Skeletal muscle tissue (tissue), 4 donors: Measurements from ENCODE around the gene L3MBTL1. TPM values are rescaled to one million over a fixed set of nuclear protein-coding genes. Genes with fewer than 3 reads are reported as not detected.

Source experiments
- H3K27ac ChIP-seq: one replicate; pipeline ENCODE4 v1.7.0; 2013; ENCODE audit warnings: mild to moderate bottlenecking, low read depth, low read length, inconsistent platforms
- H3K27me3 ChIP-seq, 3 donors: one replicate each; pipeline ENCODE4 v1.7.0; 2013; ENCODE audit warnings: low read length in 3 of 3; ENCODE audit not compliant: control insufficient read depth in 3 of 3, insufficient read depth in 3 of 3
- H3K36me3 ChIP-seq, 3 donors: one replicate each; pipeline ENCODE4 v1.7.0; 2013; ENCODE audit warnings: low read length in 3 of 3; ENCODE audit not compliant: control insufficient read depth in 3 of 3, insufficient read depth in 3 of 3
- H3K4me1 ChIP-seq, 3 donors: one replicate each; pipeline ENCODE4 v1.7.0; 2013; ENCODE audit warnings: low read length in 3 of 3, mild to moderate bottlenecking in 3 of 3; ENCODE audit not compliant: control insufficient read depth in 3 of 3, insufficient read depth in 3 of 3
- H3K4me3 ChIP-seq, 3 donors: one replicate each; pipeline ENCODE4 v1.7.0; 2013; ENCODE audit warnings: low read length in 3 of 3
- H3K9ac ChIP-seq, 3 donors: one replicate each; pipeline ENCODE4 v1.7.0; 2013; ENCODE audit warnings: low read length in 3 of 3, mild to moderate bottlenecking in 3 of 3, moderate library complexity in 2 of 3, low read depth in 1 of 3
- H3K9me3 ChIP-seq, 3 donors: one replicate each; pipeline ENCODE4 v1.7.0; 2013; ENCODE audit warnings: low read length in 3 of 3; ENCODE audit not compliant: control insufficient read depth in 3 of 3
- total RNA-seq: library from RNA; depleted of rRNA; stranded (reverse); fragments of >200 nt; gene quantifications from one replicate; pipeline ENCODE4 v1.2.3, GENCODE V29; 2014
- donor health status: Osteomylitis.

L3MBTL1 gene
- total RNA-seq, result 7.8 TPM

DNA sequence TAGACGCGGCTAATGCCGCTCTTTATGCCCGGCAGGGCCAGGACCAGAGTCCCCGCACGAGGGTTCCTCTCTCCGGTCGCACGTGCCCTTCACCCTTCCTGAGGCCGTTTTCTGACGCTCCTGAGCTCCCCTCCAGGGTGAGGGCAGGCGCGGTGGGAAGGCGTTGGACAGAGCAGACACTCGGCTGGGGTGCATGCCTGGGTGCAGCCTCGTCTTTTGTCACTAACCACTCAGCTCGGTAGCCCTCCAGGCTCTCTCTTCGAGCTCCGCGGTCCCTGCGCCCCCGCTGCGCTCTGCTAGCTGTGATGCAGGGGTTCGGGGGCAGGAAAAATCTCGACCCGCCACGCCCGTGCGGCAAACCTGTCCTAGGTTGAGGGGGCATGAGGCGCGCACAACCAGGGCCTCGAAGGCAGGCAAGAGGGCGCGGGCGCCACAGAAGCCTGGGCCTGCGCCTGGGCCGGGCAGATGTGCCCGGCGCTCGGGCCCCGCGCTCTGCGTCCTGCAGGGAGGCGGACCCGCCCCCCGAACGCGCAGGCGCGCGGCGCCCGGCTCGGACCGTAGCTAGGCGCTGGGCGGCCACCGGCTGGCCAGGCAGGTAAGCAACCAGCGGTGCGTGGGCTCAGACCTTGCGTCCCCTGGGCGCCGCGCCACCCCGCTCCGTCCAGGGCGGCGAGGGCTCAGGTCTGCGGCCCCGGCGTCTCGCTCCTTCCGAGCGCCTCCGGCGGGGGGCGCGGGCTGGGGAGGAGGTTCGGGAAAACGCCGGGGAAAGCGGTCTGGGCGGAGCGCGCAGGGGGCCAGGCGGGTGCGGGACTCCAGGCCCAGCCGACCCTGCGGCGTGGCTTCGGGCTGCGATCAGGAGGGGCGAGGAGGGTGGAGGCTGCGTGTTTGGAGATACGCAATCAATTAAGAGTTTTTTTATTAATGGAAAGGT, at the start of gene L3MBTL1:
L3MBTL1 (plus strand) TSS at position 548 of the 931 bp plus-strand sequence. CDS start 5,807 bp downstream, outside the sequence.
- Histone ChIP-seq H3K4me1 (peaks cover 0 to 5% (median 5%) of the 10 kb centered on the region in 3 donors), H3K9ac (peak within 1 kb of the TSS in 1 of 3 donors; percentile 25), H3K27ac (no peak within 1 kb of the TSS), H3K27me3 (peaks cover 14 to 25% (median 24%) of the 10 kb centered on the region in 3 donors), H3K4me3 (peak within 1 kb of the TSS; percentile 23 to 67 (median 60)), H3K36me3 (no peaks in the 10 kb centered on the region), H3K9me3 (no peaks in the 10 kb centered on the region)

DNA sequence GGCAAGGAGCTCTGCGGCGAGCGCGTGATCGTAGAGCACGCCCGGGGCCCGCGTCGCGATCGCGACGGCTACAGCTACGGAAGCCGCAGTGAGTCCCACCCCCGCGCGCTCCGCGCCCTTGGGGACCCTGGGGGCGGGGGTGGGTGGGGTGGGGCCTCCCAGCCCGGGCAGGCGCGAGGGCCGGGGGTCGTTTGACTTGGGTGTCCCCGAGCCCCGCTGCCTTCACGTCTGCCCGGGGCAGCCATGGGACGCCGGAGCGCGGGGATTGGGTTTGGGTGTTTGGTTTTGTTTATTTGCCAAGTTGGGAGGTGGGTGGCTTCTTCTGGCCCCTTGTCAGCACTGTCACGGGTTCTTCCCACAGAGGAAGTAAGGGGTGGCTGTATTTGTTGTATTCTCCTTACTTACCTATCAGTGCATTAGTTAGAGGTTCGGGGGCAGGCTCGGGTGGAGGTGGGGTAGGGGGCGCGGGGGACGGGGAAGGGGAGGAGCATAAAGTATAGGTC, 49.0 kb upstream of the L3MBTL1 start:
- Histone ChIP-seq H3K9ac (peak overlapping the region; percentile 98 to 100 (median 100)), H3K27ac (peak overlapping the region; percentile 100), H3K4me1 (peaks cover 14 to 18% (median 14%) of the 10 kb centered on the region in 3 donors), H3K36me3 (peaks cover 32 to 41% (median 40%) of the 10 kb centered on the region in 3 donors), H3K27me3 (peaks cover 0 to 3% (median 0%) of the 10 kb centered on the region in 3 donors), H3K4me3 (peak overlapping the region; percentile 92 to 96 (median 95)), H3K9me3 (no peaks in the 10 kb centered on the region)

DNA sequence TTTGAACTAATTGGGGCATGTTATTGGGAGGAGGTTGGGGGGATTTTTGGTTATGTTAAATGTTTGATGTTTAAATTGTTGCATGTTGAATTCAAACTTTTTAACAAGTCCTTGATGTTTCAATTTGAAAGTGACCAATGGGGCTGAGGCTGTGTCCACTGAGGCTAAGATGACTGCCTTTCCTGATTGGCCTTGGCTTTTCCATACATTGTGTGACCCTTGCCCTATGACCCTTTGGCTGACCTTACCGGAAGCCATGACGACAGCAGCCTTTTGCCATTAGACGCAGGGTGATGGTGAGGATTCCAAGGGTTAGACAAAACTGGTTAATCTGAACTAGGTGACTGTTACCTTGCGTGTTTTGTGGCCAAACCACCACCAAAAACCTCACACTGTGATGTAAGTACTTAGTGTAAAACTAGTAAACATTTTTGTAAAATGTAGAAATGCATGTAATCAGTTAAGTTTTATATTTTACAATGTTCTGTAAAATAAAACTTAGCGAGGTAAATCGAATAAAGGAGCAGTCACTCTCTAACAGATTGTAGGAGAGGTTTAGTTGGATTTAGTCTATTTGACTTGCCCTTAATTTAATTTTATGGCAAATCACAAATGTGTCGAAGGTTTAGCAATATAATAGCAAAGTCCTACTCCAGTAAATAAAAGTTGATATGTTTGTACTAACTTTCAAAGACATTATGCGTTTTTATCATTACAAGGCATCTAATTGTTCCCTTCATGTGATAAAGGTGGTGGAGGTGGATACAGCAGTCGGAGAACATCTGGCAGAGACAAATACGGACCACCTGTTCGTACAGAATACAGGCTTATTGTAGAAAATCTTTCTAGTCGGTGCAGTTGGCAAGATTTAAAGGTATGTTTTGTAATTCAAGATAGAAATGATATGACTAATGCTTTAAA, 48.2 kb upstream of the L3MBTL1 start:
- H3K4me3 ChIP-seq, result peak overlapping the region; percentile 66 to 95 (median 92)
- no peak overlapping the region for H3K27ac ChIP-seq
- H3K4me1 ChIP-seq, result peaks cover 14 to 18% (median 14%) of the 10 kb centered on the region in 3 donors
- H3K36me3 ChIP-seq, result peaks cover 34 to 50% (median 44%) of the 10 kb centered on the region in 3 donors
- peak overlapping the region in 1 of 3 donors; percentile 68 for H3K9ac ChIP-seq
- no peaks in the 10 kb centered on the region for H3K9me3 ChIP-seq
- peaks cover 0 to under 1% (median 0%) of the 10 kb centered on the region in 3 donors for H3K27me3 ChIP-seq

DNA sequence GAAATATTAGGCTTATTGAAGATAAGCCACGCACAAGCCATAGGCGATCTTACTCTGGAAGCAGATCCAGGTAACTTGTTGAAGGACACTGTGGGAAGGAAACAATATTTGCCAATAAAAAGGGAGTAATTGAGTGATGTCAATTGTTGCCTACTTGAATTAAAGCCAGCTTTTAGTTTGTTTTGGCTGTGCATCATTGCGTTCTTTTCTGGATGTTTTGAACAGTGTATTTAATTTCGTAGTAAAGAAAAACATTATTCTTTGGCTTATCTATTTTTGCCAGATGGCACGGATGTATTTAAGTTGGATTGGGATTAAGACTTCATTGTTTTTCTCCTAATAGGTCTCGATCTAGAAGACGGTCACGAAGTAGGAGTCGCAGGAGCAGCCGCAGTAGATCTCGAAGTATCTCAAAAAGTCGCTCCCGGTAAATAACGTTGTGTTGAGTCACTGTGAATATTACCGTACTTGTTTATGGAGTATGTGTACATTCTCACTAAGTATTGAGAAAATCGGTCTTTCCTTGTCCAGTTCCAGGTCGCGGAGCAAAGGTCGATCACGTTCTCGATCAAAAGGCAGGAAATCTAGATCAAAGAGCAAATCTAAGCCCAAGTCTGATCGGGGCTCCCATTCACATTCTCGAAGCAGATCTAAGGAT, 47.2 kb upstream of the L3MBTL1 start:
- H3K4me3 ChIP-seq, result no peak overlapping the region

DNA sequence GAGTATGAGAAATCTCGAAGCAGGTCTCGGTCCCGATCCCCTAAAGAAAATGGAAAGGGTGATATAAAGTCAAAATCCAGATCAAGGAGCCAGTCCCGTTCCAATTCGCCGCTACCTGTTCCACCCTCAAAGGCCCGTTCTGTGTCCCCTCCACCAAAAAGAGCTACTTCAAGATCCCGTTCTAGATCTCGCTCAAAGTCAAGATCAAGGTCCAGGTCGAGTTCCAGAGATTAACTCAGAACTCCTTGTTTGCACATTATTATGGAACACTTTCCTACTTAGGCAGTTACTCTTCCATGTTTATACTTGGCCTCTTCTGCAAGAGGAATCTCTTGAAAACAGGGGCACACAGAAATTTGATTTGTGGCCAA, 46.7 kb upstream of the L3MBTL1 start:
- Histone ChIP-seq H3K9ac (no peak overlapping the region), H3K27ac (no peak overlapping the region), H3K9me3 (no peaks in the 10 kb centered on the region), H3K36me3 (peaks cover 42 to 64% (median 58%) of the 10 kb centered on the region in 3 donors), H3K4me3 (no peak overlapping the region), H3K27me3 (no peaks in the 10 kb centered on the region), H3K4me1 (peaks cover 14 to 18% (median 18%) of the 10 kb centered on the region in 3 donors)

More for the DNA sequence above, 47.2 kb upstream of the L3MBTL1 start:
- H3K27ac ChIP-seq, result no peak overlapping the region
- H3K27me3 ChIP-seq, result no peaks in the 10 kb centered on the region
- peaks cover 14 to 18% (median 14%) of the 10 kb centered on the region in 3 donors for H3K4me1 ChIP-seq
- H3K9ac ChIP-seq, result no peak overlapping the region
- H3K9me3 ChIP-seq, result no peaks in the 10 kb centered on the region
- H3K36me3 ChIP-seq, result peaks cover 41 to 60% (median 53%) of the 10 kb centered on the region in 3 donors

DNA sequence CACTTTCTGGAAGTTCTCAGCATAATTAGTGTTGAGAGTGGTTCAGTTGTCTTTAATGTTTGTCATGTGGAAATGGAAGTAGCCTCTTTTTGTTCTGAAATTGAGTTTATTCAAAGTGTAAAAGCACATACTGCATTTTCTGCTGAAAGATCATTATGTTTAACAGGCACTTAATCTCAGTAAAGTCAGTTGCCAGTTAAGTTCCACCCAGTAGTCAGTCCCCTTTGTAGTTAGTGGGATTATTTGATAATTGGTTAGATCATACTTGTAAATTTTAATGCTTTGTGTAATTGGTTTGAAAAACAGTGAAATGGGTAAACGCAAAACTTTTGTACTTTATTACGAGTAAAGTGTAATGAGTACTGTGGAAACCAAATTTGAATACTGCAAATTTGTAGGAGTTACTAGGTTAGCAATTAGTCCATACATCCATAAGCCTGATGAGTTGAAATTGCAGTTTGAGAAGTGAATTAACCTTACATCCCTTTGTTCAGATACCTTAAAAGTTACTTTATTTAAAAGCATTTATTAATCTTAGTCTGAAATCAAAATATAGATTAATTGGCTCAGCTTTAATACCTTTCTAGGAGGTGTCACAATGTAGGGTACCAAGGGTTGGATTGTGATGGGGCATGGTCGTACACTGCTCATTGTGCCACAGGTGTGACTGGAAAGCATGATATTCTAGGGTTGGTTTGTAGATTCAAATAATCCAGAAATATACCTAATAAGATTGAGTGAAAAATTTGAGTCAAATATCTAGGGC, 45.4 kb upstream of the L3MBTL1 start:
- H3K27me3 ChIP-seq, result no peaks in the 10 kb centered on the region
- no peak overlapping the region for H3K4me3 ChIP-seq
- H3K9ac ChIP-seq, result no peak overlapping the region
- no peaks in the 10 kb centered on the region for H3K9me3 ChIP-seq
- H3K27ac ChIP-seq, result no peak overlapping the region
- peaks cover 8 to 15% (median 12%) of the 10 kb centered on the region in 3 donors for H3K4me1 ChIP-seq
- H3K36me3 ChIP-seq, result peaks cover 42 to 70% (median 63%) of the 10 kb centered on the region in 3 donors

DNA sequence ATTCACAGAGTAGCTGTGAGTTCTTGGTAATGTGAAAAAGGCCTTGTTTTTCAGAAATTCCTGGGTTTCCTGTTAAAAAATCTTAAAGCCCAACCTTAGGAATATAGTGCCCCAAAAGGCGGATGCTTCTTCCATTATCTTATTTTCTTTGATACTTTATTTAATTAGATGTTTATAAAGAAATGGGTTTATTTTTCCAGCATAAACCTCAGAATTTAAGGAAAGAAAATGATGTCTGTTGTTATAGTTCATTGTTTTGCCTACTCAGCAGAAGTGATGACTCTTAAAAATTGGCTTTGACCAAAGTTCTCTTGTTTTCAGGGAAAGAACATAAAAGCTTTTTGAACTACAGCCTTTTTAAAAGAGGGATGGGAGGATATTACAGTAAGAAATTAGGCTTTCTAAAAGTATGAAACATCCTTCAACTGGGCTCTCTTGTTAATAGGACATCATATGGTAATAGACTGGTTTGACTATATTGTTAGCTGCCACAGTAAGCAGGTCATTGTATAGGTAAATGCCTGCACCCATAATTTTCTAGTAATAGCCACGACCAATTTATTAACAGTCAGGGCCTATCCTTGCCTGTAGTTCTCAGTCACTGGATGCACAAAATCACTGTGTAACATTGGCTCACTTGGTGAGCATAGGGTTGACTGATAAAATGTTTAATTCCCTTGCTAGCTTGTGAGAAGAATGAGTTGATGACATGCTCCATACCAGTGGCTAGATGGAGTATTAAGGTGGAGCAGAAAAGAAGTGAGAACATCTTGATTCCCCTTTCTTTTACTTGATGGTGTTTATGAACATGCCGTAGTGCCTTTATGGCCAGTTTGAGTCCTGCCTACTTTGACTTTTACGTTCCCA, 44.6 kb upstream of the L3MBTL1 start:
- Histone ChIP-seq H3K27ac (no peak overlapping the region), H3K9ac (no peak overlapping the region), H3K36me3 (peaks cover 42 to 72% (median 66%) of the 10 kb centered on the region in 3 donors), H3K4me1 (peaks cover 7 to 13% (median 12%) of the 10 kb centered on the region in 3 donors), H3K9me3 (no peaks in the 10 kb centered on the region), H3K4me3 (no peak overlapping the region), H3K27me3 (no peaks in the 10 kb centered on the region)

DNA sequence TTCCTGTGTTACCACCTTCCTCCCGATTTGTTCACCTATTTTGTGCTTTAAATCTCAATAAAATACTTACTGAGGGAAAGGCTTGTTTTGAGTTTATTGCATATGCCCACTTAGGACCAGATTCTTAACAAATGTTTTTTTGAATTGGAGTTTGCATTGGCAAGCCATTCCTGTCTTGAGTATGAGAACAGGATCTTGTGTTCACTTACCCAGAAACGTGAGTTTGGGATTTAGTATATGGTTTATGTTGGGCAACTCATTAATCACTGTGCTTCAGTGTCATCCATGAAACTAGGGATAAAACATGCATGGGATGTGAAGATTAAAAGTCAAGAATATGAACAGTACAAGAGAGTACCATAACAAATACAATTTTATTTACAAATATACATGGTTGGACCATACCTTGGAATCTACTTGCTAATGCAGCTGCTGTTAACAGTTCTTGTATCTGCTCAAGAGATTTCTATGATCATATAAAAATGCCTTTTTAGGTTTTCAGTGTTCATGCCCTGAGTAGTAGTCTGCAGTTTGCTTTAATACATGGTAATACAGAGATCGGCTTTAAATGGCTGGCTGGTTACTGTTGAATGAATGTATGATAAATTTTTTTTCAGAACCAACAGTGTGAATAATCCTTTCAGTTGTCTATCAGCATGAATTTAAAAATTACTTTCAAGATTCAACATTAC, 43.8 kb upstream of the L3MBTL1 start:
- Histone ChIP-seq H3K9ac (no peak overlapping the region), H3K27me3 (no peaks in the 10 kb centered on the region), H3K36me3 (peaks cover 42 to 72% (median 66%) of the 10 kb centered on the region in 3 donors), H3K4me3 (no peak overlapping the region), H3K4me1 (peaks cover 7 to 13% (median 12%) of the 10 kb centered on the region in 3 donors), H3K9me3 (no peaks in the 10 kb centered on the region), H3K27ac (no peak overlapping the region)
